ENCODE data around the gene CDH4. TPM values are rescaled to one million over a fixed set of nuclear protein-coding genes. Genes with fewer than 3 reads are reported as not detected.

Gene CDH4
- total RNA-seq, 1 donor from 2014 or later, result not detected

GRCh38 chr20:61280217-61280980 lies 28.3 kb downstream of the CDH4 start:
- no peak for ATAC-seq
- no peak for DNase-seq (ENCODE audit: low spot score)

- DNase-seq (ENCODE audit: low spot score), result no peak
- no peak for ATAC-seq
Observed at GRCh38 chr20:61281286-61281795, 29.3 kb downstream of the CDH4 start.

GRCh38 chr20:61284752-61285151 lies 32.7 kb downstream of the CDH4 start:
- no peak for ATAC-seq
- no peak for DNase-seq (ENCODE audit: low spot score)

DNA sequence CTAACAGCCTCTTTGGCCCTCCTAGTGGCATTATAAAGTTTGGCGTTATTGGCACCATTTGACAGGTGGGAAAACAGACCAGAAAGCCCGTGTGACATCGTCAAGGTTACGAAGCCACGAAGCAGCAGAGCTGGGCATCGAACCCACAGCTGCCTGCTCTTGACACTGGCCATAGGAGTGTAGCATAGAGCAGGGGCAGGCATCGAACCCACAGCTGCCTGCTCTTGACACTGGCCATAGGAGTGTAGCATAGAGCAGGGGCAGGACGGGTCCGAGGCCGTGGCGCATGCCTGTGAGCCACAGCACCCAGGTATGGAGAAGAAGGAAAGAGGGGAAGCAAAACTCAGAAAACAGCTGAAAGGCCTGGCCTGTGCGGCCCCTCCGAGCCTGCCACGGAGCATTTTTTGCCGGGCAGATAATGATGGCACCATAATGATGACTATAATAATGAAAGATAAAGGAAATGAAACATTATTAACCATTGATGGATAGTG lies 33.1 kb downstream of the CDH4 start:
- ATAC-seq (no peak), DNase-seq (ENCODE audit: low spot score) (no peak)

GRCh38 chr20:61285691-61286090 lies 33.6 kb downstream of the CDH4 start:
- ATAC-seq (no peak), DNase-seq (ENCODE audit: low spot score) (no peak)

DNA sequence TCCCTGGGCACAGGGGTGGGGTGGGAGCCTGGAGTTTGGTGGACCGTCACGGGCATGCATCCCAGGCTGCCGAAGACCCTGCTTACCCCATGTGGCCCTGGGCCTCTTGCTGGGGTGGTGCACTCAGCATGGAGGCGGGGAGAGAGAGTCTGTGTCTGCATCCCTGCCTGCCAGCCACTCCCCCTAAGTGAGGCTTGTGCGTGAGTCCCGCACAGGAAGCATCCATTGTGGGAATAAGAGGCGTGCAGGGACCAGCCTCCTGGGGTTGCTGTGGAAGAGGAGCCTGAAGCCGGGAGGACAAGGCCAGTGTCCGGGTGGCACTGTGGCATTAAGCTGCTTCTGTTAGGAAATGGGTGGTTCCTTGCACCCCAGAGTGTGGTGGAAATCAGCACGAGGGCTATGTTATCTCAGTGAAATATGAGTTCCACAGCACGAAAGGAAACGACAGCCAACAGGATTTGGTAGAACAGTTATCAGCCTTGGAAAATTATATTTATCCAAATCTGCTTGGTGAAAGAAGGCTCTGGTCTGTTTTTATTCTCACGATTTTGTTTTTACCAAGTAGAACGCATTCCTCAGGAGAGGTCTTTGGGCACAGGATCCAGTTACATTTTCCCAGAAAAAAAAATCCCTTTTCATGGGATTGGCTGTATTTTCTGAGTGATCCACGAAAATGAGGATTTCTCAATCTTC lies 35.7 kb downstream of the CDH4 start:
- no peak for ATAC-seq
- no peak for DNase-seq (ENCODE audit: low spot score)

DNA sequence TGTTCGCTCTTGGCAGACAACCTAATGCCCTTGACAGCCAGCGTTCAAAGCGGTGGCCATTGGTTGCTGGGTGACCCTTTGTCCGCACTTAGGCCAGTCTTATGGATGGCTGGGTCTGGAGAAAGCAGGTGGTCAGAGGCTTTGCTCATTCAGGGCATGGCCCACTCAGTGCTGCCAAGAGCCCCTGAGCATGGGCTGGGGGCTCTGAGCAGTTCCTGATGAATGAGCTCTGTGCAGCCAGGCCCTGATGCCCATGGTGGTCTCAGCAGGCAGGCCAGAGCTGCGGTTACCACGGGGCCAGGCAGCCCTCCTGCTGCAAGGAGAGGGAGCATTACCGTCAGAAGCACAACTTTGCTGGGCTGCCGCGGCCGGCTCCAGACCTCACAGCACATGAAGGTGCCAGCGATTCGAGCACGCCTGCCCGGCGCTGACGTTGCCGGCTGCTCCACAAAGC lies 36.3 kb downstream of the CDH4 start:
- DNase-seq (ENCODE audit: low spot score) (no peak), ATAC-seq (no peak)

- no peak for ATAC-seq
- DNase-seq (ENCODE audit: low spot score), result no peak
Observed at GRCh38 chr20:61289166-61289565, 37.1 kb downstream of the CDH4 start.

GRCh38 chr20:61290721-61291120 lies 38.7 kb downstream of the CDH4 start:
- ATAC-seq (no peak), DNase-seq (ENCODE audit: low spot score) (no peak)

DNA sequence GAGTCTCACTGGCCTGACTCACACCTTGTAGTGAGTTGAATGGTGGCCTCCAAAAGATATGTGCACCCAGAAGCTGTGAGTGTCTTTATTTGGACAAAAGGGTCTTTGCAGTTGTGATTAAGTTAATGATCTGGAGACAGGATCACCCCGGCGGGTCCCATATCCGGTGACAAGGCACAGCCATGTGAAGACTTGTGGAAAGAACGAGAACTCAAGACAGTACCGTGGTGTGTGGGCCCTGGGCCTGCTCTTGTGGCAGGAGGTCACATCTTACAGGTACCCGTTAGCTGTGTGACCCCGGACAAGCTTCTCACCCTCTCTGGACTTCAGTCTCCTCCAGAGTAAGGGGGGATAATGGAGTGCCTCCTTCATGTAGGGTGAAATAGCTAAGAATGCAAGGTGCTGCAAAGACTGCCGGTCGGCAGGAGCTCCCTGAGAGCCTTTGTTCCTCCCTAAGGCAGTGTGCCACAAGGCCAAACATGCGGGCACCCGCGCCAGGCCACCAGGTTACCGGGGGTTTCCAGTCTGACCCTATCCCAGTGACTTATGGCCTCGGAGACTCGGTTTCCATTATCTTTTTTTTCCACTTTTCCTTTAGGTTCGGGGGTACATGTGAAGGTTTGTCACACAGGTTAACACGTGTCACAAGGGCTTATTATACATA lies 39.2 kb downstream of the CDH4 start:
- no peak for ATAC-seq
- no peak for DNase-seq (ENCODE audit: low spot score)

- ATAC-seq, result no peak
Observed at GRCh38 chr20:61292391-61292790, 40.3 kb downstream of the CDH4 start.

DNA sequence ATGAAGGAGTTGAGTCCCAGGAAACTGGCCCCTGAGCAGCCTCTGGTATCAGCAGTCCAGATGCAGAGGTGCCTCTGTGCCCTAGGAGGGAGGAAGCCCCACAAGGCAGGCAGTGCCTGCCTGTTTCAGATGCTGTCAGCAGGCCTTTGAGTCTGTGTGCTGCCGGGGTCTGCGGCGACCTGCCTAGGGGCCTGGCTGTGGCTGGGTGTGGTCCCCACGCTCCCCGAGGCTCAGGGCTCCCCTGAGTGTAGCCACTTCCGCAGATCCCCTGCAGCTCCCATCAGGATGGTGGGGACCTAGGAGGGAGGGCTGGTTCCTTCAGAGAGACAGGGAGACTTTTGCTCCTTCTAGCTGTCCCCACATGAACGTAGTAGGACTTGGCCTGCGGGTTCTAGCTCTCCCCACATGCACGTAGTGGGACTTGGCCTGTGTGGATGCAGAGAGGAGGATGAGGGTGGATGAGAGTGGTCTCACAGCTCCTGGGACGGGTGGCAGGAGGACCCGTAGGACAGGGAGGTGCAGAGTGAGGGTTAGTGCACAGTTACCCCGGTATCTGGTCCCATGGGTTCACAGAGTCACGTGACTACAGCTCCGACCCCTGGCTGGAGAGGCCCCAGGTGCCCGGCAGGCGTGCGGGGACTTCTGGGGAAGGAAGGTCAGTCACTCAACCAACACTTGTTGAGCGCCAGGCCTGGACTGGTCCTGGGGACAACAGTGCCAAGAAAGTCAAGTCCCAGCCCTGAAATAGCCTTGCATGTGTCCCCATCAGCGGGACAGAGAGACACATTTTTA lies 41.0 kb downstream of the CDH4 start:
- DNase-seq (ENCODE audit: low spot score) (no peak), ATAC-seq (no peak)

More at GRCh38 chr20:61292391-61292790, 40.3 kb downstream of the CDH4 start:
- DNase-seq (ENCODE audit: low spot score), result no peak

DNA sequence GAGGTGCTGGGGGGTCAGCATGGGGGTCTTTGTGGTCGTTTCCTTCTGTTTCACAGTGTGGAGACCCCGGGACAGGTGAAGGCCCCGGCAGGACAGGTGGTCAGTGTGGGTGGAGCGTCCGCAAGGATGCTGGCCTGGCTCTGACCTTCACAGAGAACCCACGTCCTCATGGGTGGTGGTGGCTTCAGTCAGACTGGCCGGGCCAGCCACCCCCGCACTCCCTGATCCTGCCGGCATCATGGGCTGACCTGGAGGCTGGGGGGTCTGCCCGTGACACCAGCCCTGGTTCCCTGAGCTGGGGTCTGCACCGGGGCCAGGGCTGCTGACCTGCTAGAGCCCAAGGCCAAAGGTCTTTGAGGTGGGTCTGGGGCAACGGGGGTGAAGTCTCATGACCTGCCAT lies 41.9 kb downstream of the CDH4 start:
- DNase-seq (ENCODE audit: low spot score) (no peak), ATAC-seq (no peak)

DNA sequence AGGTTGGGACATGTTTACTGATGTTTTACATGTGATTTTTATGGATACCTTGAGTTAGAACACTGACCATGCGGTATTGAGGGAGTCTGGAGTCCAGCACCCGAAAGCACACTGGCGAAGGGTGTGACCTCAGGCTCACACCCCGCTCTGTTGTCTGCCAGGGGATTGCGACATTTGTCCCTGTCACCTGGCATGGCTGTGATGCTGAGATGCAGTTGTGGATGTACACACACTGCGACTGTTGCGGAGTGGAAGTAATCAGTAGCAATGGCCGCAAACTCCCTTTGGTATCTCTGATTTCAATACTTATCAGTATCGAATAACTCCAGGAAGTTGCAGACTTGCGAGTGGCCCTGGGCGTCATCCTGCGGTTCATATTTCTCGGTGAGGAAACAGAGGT lies 43.2 kb downstream of the CDH4 start:
- DNase-seq (ENCODE audit: low spot score) (no peak), ATAC-seq (no peak)

DNA sequence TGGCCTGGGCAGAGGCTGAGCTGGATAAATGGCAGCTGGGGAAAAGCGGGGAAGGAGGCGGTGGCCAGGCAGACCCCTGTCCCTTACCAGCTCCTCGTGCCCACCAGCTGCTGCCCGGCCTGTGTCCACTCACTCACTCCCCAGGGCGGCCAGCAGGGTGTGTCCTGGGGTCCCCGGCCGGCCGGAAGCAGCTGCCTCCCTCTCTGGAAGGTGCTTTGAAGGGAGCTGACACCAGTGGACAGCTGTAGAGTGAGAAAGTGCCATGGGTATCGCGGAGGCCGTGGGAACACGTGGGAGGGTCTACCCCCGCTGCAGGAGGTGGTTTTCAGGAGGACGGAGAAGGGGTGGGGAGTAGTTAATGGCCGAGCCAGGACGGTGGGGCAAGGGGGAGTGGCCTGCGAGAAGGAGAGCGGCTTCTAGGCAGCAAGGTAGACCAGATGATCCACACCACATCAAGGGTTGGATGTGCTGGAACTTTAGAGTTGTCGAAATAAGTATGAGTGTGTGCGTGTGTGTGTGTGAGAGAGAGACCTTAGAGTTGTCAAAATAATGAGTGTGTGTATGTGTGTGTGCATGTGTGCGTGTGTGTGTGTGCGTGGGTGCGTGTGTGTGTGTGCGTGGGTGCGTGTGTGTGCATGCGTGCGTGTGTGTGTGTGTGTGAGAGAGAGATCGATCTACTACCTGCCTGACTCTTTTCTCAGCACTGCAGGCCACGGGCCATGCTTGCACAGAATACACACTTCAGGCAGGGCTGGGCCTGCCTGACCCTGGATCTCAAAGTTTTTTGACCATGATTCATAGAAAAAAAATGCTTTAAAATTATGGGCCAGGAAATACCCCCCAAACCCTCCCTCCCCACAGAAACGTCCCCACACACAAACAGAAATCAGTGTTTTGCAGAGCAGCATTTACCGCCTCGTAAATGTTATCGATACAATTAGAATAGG lies 43.9 kb downstream of the CDH4 start:
- DNase-seq (ENCODE audit: low spot score) (no peak), ATAC-seq (no peak)

- DNase-seq (ENCODE audit: low spot score) (no peak), ATAC-seq (no peak)
Observed at GRCh38 chr20:61296629-61297019, 44.6 kb downstream of the CDH4 start.

- no peak for ATAC-seq
- DNase-seq (ENCODE audit: low spot score), result no peak
Observed at GRCh38 chr20:61297491-61297890, 45.4 kb downstream of the CDH4 start.

DNA sequence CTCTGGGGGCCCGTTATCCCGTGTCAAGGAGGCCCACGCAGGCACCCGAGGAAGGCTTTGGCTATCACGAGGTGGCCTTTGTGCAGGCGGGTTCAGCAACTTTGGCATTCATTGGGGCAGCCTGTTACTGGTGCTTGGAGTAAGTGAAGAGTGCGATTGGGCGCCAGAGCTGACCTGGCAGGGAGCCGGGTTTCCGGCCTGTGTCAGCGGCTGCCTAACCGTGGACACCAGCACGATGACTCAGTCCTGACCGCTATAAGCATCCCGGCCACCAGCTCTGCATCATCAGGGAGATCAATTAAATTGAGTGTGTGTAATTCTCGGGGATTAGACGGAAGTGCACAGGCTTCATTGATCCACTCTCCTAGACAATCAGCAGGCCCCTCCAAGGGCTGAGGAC lies 45.9 kb downstream of the CDH4 start:
- no peak for ATAC-seq
- no peak for DNase-seq (ENCODE audit: low spot score)

GRCh38 chr20:61298661-61299060 lies 46.6 kb downstream of the CDH4 start:
- DNase-seq (ENCODE audit: low spot score) (no peak), ATAC-seq (no peak)

DNA sequence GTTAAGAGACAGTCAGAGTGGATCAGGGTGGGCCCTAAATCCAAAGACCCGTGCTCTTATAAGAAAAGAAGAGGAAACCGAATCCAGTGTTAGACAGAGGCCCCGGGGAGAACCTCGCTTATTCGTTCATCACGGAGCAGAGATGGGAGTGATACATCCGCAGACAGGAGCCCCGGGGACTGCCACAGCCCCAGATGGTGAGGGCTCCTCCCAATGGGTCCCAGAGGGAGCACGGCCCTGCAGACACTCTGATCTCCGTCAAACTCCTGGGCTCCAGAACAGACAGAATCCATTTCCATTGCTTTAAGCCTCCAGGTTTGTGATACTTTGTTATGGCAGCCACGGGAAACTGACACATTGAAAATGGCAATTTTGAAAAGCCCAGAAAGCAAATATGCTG lies 47.0 kb downstream of the CDH4 start:
- DNase-seq (ENCODE audit: low spot score) (no peak), ATAC-seq (no peak)
